Transverse colon (tissue), 4 donors: Measurements from ENCODE around the gene OLA1. TPM values are rescaled to one million over a fixed set of nuclear protein-coding genes. Genes with fewer than 3 reads are reported as not detected.

Source experiments
- DNase-seq: peaks from one replicate; pipeline ENCODE4 v3.0.0-alpha.2; 2019
- H3K27ac ChIP-seq, 4 donors: fragments of 200-600 bp; sonication (generic); 2 replicates each; pipeline ENCODE4 v1.5.1; 2016 to 2018; ENCODE audit warnings: inconsistent platforms in 4 of 4
- H3K27me3 ChIP-seq: fragments of 200-600 bp; sonication (generic); 2 replicates; pipeline ENCODE4 v1.5.1; 2017; ENCODE audit warnings: inconsistent platforms
- H3K36me3 ChIP-seq, 4 donors: fragments of 200-600 bp; sonication (generic); 2 replicates each; pipeline ENCODE4 v1.5.1; 2017 to 2019; ENCODE audit warnings: inconsistent platforms in 4 of 4
- H3K4me1 ChIP-seq, 4 donors: fragments of 200-600 bp; sonication (generic); 2 replicates each; pipeline ENCODE4 v1.5.1; 2017 to 2020; ENCODE audit warnings: inconsistent platforms in 4 of 4
- H3K4me3 ChIP-seq, 4 donors: fragments of 200-600 bp; sonication (generic); 1 replicate in 1 of 4; 2 replicates in 3 of 4; pipeline versions ENCODE4 v1.5.1 to v1.6.1; 2017 to 2019; ENCODE audit warnings: inconsistent platforms in 4 of 4
- H3K9me3 ChIP-seq, 2 donors: fragments of 200-600 bp; sonication (generic); 2 replicates each; pipeline ENCODE4 v1.5.1; 2017 to 2019; ENCODE audit warnings: inconsistent platforms in 2 of 2
- CTCF ChIP-seq, 5 experiments: fragments of 200-600 bp in 3 of 5; fragments of 450-650 bp in 2 of 5; sonication (generic) in 3 of 5; IDR thresholded peaks; 1 replicate in 2 of 5; 2 replicates in 3 of 5; pipeline ENCODE4 v1.5.1; 2016 to 2017; ENCODE audit warnings: antibody characterized with exemption in 5 of 5, inconsistent platforms in 3 of 5, mild to moderate bottlenecking in 2 of 5, moderate library complexity in 1 of 5
- EP300 ChIP-seq: sonication (generic); formaldehyde crosslinking; IDR thresholded peaks from one replicate; pipeline ENCODE4 v1.6.1; 2017; ENCODE audit warnings: antibody characterized with exemption, low read depth
- POLR2A ChIP-seq: fragments of 450-650 bp; IDR thresholded peaks from one replicate; pipeline ENCODE4 v1.6.1; 2016; ENCODE audit warnings: antibody characterized with exemption, mild to moderate bottlenecking, moderate library complexity
- POLR2AphosphoS5 ChIP-seq, 3 donors: sonication (generic); formaldehyde crosslinking; IDR thresholded peaks; one replicate each; pipeline ENCODE4 v1.6.1; 2016; ENCODE audit warnings: antibody characterized with exemption in 3 of 3
- WGBS, 2 donors: methylation state at CpG; one replicate each; pipeline ENCODE4 v1.1.5; 2018; ENCODE audit warnings: low coverage in 1 of 2; 5-methylcytosine and 5-hydroxymethylcytosine counted together
- in situ Hi-C, 4 donors: fragments of 200-750 bp; cut with MboI; loops; one replicate each; pipeline versions ENCODE4 v1.15.0 to v1.15.1; 2017; ENCODE audit warnings: low sequenced_read_pairs in 3 of 4, low pct_ligation_motif_present in 1 of 4, low pct_unique_long_range_greater_than_20kb in 1 of 4
- intact Hi-C: fragments of 100-400 bp; cut with DNase I; formaldehyde crosslinking; loops from one replicate; pipeline ENCODE4 v1.15.1; 2023; ENCODE audit warnings: low total_unique reads
- total RNA-seq, 4 donors: library from RNA; depleted of rRNA; stranded (reverse); fragments of >200 nt; gene quantifications; one replicate each; pipeline ENCODE4 v1.1.0, GENCODE V29; 2016

OLA1 gene
- total RNA-seq, 4 donors from 2014 or later: 6.7 to 47.7 (median 37.1) TPM

DNA sequence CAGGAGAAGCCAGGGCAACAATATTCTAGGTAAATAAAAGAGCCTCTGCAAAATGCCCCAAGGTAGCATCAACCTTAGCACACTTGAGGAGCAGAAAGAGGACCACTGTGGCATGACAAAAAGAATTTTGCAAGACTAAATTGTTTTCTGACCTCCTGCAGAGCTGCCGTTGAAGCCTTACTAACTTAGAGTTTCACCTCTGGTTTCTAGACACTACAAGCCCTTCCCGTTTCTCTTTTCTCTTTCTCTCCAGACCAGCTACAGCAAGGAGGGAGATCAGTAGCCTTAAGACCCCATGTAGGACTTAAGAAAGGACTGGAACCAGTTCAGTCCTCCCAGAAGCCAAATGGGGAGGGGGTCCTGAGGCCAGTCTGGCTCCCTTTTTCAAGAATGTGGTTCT, 209.9 kb downstream of the OLA1 start:
- H3K27ac ChIP-seq: peak overlapping the region in 1 of 4 donors; percentile 31
- in situ Hi-C loops (loop anchor here in 1 of 4 donors (25.0 kb wide), 1 partner anchor 151 kb away; no protein-coding TSS in a partner anchor), intact Hi-C loops (no loop called here)
- TF ChIP-seq POLR2AphosphoS5 (IDR thresholded peaks at IDR 0.05) (no peak), CTCF (IDR thresholded peaks at IDR 0.05) (no peak), EP300 (no peak), POLR2A (no peak)
- no peaks in the 10 kb centered on the region for H3K27me3 ChIP-seq
- H3K36me3 ChIP-seq: no peaks in the 10 kb centered on the region
- 73% methylated on average over 2 of the region's 2 CpGs for WGBS, 2 donors
- no peak for DNase-seq
- H3K4me3 ChIP-seq: no peak overlapping the region
- H3K9me3 ChIP-seq: no peaks in the 10 kb centered on the region
- H3K4me1 ChIP-seq: peaks cover 3 to 5% (median 4%) of the 10 kb centered on the region in 4 donors

DNA sequence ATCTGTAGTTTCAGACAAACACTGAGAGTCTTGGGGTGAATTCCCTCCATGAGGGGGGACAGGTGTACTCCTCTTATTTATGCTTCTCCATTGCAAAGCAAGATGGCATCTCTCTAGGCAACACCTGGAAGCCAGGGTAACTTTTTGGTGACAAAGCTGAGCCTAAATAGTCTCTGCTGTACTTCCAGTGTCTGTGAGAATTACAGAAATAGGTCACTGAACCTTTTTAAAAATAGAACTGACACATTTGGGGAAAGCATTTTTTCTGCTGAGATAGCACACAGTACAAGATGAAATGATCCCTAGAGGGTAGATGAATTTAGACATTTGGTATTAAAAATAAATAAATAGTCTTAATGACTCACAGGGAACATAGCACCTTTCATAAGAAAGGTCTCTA, 211.5 kb downstream of the OLA1 start:
- DNase-seq: no peak
- in situ Hi-C loops: loop anchor here in 1 of 4 donors (25.0 kb wide), 1 partner anchor 150 kb away; no protein-coding TSS in a partner anchor
- Histone ChIP-seq H3K27ac (peak overlapping the region in 1 of 4 donors; percentile 27), H3K4me1 (peaks cover 3 to 5% (median 4%) of the 10 kb centered on the region in 4 donors), H3K9me3 (no peaks in the 10 kb centered on the region), H3K27me3 (no peaks in the 10 kb centered on the region), H3K4me3 (no peak overlapping the region), H3K36me3 (no peaks in the 10 kb centered on the region)
- intact Hi-C loops: no loop called here
- TF ChIP-seq POLR2AphosphoS5 (IDR thresholded peaks at IDR 0.05) (no peak), EP300 (no peak), CTCF (IDR thresholded peaks at IDR 0.05) (no peak), POLR2A (no peak)

- Histone ChIP-seq H3K9me3 (no peaks in the 10 kb centered on the region), H3K27me3 (no peaks in the 10 kb centered on the region), H3K4me1 (peaks cover 3 to 5% (median 4%) of the 10 kb centered on the region in 4 donors), H3K27ac (peak overlapping the region in 2 of 4 donors; percentile 27 to 33), H3K4me3 (no peak overlapping the region), H3K36me3 (no peaks in the 10 kb centered on the region)
- no peak for TF ChIP-seq EP300
- TF ChIP-seq CTCF (IDR thresholded peaks at IDR 0.05): peak in 4 of 5 experiments; percentile 6 to 35 (median 24)
- peak in 1 of 3 donors; percentile 5 for TF ChIP-seq POLR2AphosphoS5 (IDR thresholded peaks at IDR 0.05)
- no peak for TF ChIP-seq POLR2A
- no peak for DNase-seq
- 69 to 70% methylated on average over 9 to 12 of the region's 12 CpGs for WGBS, 2 donors
- intact Hi-C loops (no loop called here), in situ Hi-C loops (loop anchor here in 1 of 4 donors (25.0 kb wide), 1 partner anchor 149 kb away; no protein-coding TSS in a partner anchor)
Observed at GRCh38 chr2:174035981-174036742, 212.2 kb downstream of the OLA1 start.

DNA sequence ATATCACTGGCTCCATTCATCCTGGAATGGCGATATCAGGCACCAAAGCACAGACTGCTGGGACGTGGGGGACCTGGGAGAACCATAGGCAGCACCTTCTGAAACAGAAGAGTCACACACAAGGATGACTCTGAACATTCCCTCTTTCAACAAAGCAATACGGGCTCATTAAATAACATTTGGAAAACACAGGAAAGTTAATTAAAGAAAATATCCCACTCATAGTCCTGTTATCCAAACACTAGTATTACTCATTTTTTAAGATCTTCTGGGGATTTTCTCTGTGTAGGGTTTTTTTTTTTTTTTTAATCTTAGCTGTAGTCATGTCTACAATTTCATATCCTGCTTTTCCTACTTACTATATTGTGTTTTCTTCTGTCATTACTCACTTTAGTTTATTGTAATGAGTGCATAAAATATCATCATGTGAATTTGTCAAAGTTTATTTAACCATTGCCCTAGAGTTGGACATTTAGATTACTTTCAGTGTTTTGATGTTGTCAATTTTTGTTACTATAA, 213.2 kb downstream of the OLA1 start:
- Histone ChIP-seq H3K4me3 (no peak overlapping the region), H3K9me3 (no peaks in the 10 kb centered on the region), H3K27me3 (no peaks in the 10 kb centered on the region), H3K4me1 (peaks cover 3 to 5% (median 4%) of the 10 kb centered on the region in 4 donors), H3K36me3 (no peaks in the 10 kb centered on the region), H3K27ac (peak overlapping the region in 1 of 4 donors; percentile 33)
- in situ Hi-C loops (loop anchor here in 1 of 4 donors (25.0 kb wide), 1 partner anchor 148 kb away; no protein-coding TSS in a partner anchor), intact Hi-C loops (no loop called here)
- 88 to 95% methylated on average over 1 to 3 of the region's 3 CpGs for WGBS, 2 donors
- DNase-seq: no peak
- TF ChIP-seq POLR2A (no peak), EP300 (no peak), POLR2AphosphoS5 (IDR thresholded peaks at IDR 0.05) (no peak)
